ENCODE data around the gene RIBC2.

RIBC2 gene

DNA sequence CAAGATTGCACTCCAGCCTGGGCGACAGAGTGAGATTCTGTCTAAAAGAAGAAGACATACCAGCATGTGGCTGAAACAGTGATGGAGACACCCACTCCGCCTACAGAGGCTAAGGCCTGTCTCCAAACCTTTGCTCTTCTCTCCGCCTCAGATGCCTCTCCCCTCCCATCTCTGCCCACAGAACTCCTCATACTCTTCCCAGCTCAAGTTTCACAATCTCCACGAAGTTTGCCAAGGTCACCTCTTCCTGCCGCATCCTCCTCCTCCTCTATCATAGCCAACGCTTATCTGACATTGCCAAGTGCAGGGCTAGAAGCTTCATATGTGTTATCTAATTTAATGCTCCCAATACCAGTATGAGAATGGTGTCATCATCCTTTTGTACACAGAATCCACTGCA is 63.3 kb downstream of the RIBC2 start:
- no peak for DNase-seq

DNA sequence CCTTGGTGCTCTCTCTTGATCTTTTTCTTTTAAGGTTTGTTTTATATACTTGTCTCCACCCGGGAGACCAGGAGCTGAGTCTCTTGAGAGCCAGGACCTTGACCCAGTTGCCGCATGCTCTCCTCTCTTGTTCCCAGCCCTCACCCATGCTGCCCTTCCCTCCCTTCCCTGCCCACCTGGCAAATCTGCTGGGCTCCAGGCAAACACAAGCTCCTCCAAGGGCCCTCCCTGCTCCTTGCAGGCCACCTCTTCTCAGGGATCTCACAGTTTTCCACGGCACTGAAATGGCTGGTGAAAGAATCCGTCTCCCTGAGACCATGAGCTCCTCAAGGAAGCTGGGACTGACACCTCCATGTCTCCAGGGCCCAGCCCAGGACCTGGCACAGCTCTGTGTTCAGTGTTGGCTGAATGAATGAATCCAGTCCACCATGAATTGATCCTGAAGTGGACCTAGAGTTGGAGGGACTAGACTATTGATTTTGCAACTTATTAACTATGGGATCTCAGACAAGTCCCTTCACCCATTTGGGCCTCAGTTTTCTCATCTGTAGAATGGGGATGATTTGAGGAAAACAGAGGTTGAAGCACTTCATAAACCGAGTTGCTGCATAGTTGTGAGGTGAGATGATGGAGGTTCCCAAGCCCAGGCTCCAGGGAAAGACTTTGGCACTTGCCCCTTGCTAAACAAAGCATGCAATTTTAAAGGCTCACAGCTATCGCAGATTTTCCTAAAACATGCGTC is 64.0 kb downstream of the RIBC2 start:
- no peak for DNase-seq

- no peak for DNase-seq
Measured at GRCh38 chr22:45478108-45478771, 64.7 kb downstream of the RIBC2 start.

- DNase-seq = no peak
Measured at GRCh38 chr22:45480717-45481116, 67.2 kb downstream of the RIBC2 start.

DNA sequence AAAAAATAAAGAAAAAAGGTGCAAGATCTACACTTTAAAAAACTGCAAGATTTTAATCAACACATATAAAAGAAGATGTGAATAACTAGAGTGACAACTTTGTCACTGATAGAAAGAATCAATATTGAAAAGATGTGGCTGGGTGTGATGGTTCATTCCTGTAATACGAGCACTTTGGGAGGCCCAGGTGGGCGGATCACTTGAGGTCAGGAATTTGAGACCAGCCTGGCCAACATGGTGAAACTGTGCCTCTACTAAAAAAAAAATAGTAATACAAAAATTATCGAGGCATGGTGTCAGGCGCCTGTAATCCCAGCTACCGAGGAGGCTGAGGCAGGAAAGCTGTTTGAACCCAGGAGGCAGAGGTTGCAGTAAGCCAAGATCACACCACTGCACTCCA is 68.2 kb downstream of the RIBC2 start:
- no peak for DNase-seq
